ENCODE measurements around the gene CST8.

The CST8 gene

GRCh38 chr20:23450877-23451276 is 40.0 kb upstream of the CST8 start:
- H3K27me3 ChIP-seq (ENCODE audit: insufficient read depth, low read depth): no peaks in the 10 kb centered on the region
- H3K4me3 ChIP-seq (IDR thresholded peaks at IDR 0.05; ENCODE audit: insufficient read depth, low read depth, low read length): no peak overlapping the region
- no peaks in the 10 kb centered on the region for H3K4me1 ChIP-seq (ENCODE audit: low read depth, poor library complexity, severe bottlenecking)
- no peaks in the 10 kb centered on the region for H3K36me3 ChIP-seq (ENCODE audit: insufficient read depth)
- no peaks in the 10 kb centered on the region for H3K79me2 ChIP-seq (ENCODE audit: insufficient read depth, low read depth)
- TF ChIP-seq CTCF (conservative IDR thresholded peaks at IDR 0.05; ENCODE audit: low read depth, low read length): no peak
- H3K9ac ChIP-seq: no peak overlapping the region
- no peak overlapping the region for H3K4me2 ChIP-seq
- no peak overlapping the region for H2AFZ ChIP-seq (ENCODE audit: low read depth)
- no peaks in the 10 kb centered on the region for H4K20me1 ChIP-seq (ENCODE audit: insufficient read depth)
- no peak overlapping the region for H3K27ac ChIP-seq

DNA sequence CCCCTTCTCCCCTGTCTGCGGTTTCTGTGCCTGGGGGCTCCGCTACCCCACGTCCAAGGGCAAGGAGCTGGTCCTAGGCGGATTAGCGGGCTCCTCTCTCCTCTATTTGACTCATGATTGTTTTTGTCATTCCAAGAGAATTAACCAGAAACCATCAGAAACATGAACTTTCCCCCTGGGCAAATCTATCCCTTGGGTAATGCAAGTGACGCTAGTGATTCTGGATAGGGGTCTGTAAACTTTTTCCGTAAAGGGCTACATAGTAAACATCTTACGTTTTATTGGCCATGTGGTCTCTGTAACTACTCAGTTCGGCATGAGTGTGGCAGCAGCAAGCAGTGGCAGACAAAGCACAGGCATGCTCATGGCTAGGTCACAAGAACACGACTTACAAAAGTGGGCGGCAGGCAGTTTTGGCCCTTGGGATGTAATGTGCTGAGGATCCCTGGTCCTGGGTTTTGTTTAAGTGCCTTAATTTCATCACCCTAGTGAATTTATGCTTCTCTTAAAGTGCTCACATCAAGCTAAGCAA is 38.9 kb upstream of the CST8 start:
- no peak overlapping the region for H3K9ac ChIP-seq
- H2AFZ ChIP-seq (ENCODE audit: low read depth): no peak overlapping the region
- no peak overlapping the region for H3K4me3 ChIP-seq (IDR thresholded peaks at IDR 0.05; ENCODE audit: insufficient read depth, low read depth, low read length)
- no peaks in the 10 kb centered on the region for H3K4me1 ChIP-seq (ENCODE audit: low read depth, poor library complexity, severe bottlenecking)
- TF ChIP-seq CTCF (conservative IDR thresholded peaks at IDR 0.05; ENCODE audit: low read depth, low read length): no peak
- H3K36me3 ChIP-seq (ENCODE audit: insufficient read depth): no peaks in the 10 kb centered on the region
- no peaks in the 10 kb centered on the region for H3K79me2 ChIP-seq (ENCODE audit: insufficient read depth, low read depth)
- no peaks in the 10 kb centered on the region for H3K27me3 ChIP-seq (ENCODE audit: insufficient read depth, low read depth)
- H3K4me2 ChIP-seq: no peak overlapping the region
- H3K27ac ChIP-seq: no peak overlapping the region
- H4K20me1 ChIP-seq (ENCODE audit: insufficient read depth): no peaks in the 10 kb centered on the region

- no peaks in the 10 kb centered on the region for H4K20me1 ChIP-seq (ENCODE audit: insufficient read depth)
- H2AFZ ChIP-seq (ENCODE audit: low read depth): no peak within 1 kb of the TSS
- H3K4me1 ChIP-seq (ENCODE audit: low read depth, poor library complexity, severe bottlenecking): no peaks in the 10 kb centered on the region
- no peaks in the 10 kb centered on the region for H3K36me3 ChIP-seq (ENCODE audit: insufficient read depth)
- no peaks in the 10 kb centered on the region for H3K79me2 ChIP-seq (ENCODE audit: insufficient read depth, low read depth)
- H3K4me3 ChIP-seq (IDR thresholded peaks at IDR 0.05; ENCODE audit: insufficient read depth, low read depth, low read length): no peak within 1 kb of the TSS
- H3K27me3 ChIP-seq (ENCODE audit: insufficient read depth, low read depth): no peaks in the 10 kb centered on the region
- no peak within 1 kb of the TSS for H3K9ac ChIP-seq
- TF ChIP-seq CTCF (conservative IDR thresholded peaks at IDR 0.05; ENCODE audit: low read depth, low read length): no peak
- H3K4me2 ChIP-seq: no peak within 1 kb of the TSS
- no peak within 1 kb of the TSS for H3K27ac ChIP-seq
These were observed 38.1 kb upstream of the CST8 start, which contains the start of gene CST11 for GRCh38 chr20:23452776-23453175. TSS of gene CST11 (minus strand) at chr20:23452876. CDS start at chr20:23452811, 65 bp downstream.

- Histone ChIP-seq H3K4me1 (ENCODE audit: low read depth, poor library complexity, severe bottlenecking) (no peaks in the 10 kb centered on the region), H4K20me1 (ENCODE audit: insufficient read depth) (no peaks in the 10 kb centered on the region), H2AFZ (ENCODE audit: low read depth) (no peak overlapping the region), H3K4me2 (no peak overlapping the region), H3K27ac (no peak overlapping the region), H3K79me2 (ENCODE audit: insufficient read depth, low read depth) (no peaks in the 10 kb centered on the region), H3K27me3 (ENCODE audit: insufficient read depth, low read depth) (no peaks in the 10 kb centered on the region), H3K4me3 (IDR thresholded peaks at IDR 0.05; ENCODE audit: insufficient read depth, low read depth, low read length) (no peak overlapping the region), H3K36me3 (ENCODE audit: insufficient read depth) (no peaks in the 10 kb centered on the region), H3K9ac (no peak overlapping the region)
- no peak for TF ChIP-seq CTCF (conservative IDR thresholded peaks at IDR 0.05; ENCODE audit: low read depth, low read length)
These were observed 37.1 kb upstream of the CST8 start for GRCh38 chr20:23453549-23454543.

Data from KMS-11 (cell line).